ENCODE results near the gene NKTR.

DNA sequence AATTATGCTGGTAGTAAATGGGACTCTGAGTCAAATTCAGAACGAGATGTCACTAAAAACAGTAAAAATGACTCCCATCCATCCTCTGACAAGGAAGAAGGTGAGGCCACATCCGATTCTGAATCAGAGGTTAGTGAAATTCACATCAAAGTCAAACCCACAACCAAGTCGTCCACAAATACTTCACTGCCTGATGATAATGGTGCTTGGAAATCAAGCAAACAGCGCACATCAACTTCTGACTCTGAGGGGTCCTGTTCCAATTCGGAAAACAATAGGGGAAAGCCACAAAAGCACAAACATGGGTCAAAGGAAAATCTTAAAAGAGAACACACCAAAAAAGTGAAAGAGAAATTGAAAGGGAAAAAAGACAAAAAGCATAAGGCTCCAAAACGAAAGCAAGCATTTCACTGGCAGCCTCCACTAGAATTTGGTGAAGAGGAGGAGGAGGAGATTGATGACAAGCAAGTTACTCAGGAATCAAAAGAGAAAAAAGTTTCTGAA, 37.9 kb downstream of the NKTR start:
- TF ChIP-seq EZH2 (IDR thresholded peaks at IDR 0.05; ENCODE audit: low read depth), result no peak
- TF ChIP-seq, protein P1, sequence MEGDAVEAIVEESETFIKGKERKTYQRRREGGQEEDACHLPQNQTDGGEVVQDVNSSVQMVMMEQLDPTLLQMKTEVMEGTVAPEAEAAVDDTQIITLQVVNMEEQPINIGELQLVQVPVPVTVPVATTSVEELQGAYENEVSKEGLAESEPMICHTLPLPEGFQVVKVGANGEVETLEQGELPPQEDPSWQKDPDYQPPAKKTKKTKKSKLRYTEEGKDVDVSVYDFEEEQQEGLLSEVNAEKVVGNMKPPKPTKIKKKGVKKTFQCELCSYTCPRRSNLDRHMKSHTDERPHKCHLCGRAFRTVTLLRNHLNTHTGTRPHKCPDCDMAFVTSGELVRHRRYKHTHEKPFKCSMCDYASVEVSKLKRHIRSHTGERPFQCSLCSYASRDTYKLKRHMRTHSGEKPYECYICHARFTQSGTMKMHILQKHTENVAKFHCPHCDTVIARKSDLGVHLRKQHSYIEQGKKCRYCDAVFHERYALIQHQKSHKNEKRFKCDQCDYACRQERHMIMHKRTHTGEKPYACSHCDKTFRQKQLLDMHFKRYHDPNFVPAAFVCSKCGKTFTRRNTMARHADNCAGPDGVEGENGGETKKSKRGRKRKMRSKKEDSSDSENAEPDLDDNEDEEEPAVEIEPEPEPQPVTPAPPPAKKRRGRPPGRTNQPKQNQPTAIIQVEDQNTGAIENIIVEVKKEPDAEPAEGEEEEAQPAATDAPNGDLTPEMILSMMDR (conservative IDR thresholded peaks at IDR 0.05), result no peak
